Fibroblast of lung (primary cell): Measurements from ENCODE around the gene DRAP1.

ENCODE experiments used
- CTCF ChIP-seq, 2 donors: IDR thresholded peaks in 1 of 2; conservative IDR thresholded peaks in 1 of 2; 1 replicate in 1 of 2; 2 replicates in 1 of 2; pipeline ENCODE4 v1.5.1; 2011 to 2012; ENCODE audit warnings: low read length in 2 of 2, control low read depth in 1 of 2, inconsistent platforms in 1 of 2, low read depth in 1 of 2, mild to moderate bottlenecking in 1 of 2
- EZH2 ChIP-seq: IDR thresholded peaks from 2 replicates; pipeline ENCODE4 v1.5.1; 2012; ENCODE audit warnings: low read length, control low read depth, mild to moderate bottlenecking; ENCODE audit errors: missing control alignments

DNA sequence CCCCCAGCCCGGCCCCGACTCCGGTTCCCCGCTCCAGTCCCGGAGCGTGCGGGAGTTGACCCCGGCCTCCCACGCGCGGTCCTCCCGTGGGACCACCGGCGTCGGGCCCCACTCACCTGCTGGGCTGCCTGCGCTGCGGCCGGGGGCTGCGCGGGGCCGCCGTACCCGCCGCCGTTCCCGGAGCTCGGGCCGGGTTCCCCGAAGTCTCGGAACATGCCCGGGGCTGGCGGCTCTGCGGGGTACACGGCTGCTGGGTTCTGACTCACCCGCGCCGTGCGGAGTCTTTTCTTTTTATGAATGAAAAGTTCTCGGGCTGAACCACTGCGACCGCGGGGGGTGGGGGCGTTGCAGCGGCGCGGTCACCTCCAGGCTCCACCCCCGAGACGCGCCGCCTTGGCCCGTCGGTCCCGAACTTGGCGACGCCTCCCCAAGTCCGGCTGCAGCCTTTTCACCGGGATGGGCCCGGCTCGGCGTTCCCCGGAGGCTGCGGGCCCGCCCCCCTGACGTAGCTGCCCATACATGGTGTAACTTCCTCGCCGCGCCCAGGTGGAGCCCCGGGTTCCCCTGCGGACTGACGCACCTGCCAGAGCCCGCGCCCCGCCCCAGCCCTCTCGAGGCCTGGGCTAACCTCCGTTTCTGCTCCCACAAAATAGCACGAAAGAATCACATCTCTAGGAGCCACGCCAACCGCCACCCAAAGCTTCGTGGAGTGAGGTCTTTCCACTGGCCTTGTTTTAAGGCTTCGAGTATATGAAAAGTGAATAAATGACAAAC is 18.9 kb upstream of the DRAP1 start, which contains the start of gene FOSL1:
- TF ChIP-seq CTCF (conservative IDR thresholded peaks at IDR 0.05 in 1 of 2, IDR thresholded peaks at IDR 0.05 in 1 of 2; ENCODE audit: low read depth in 1 of 2, low read length in 2 of 2) (no peak), EZH2 (no peak)
